ENCODE results near the gene DSCAM.

Gene DSCAM

GRCh38 chr21:40652436-40652835, 194.5 kb downstream of the DSCAM start:
- Mint-ChIP-seq H3K27ac (no peak overlapping the region), H3K27me3 (no peaks in the 10 kb centered on the region), H3K4me3 (no peak overlapping the region), H3K36me3 (ENCODE audit: low read depth) (no peaks in the 10 kb centered on the region), H3K9me3 (peaks cover 19% of the 10 kb centered on the region), H3K4me1 (no peaks in the 10 kb centered on the region)
- ATAC-seq (no peak), DNase-seq (no peak)

- Mint-ChIP-seq H3K36me3 (ENCODE audit: low read depth) (no peaks in the 10 kb centered on the region), H3K27ac (no peak overlapping the region), H3K27me3 (no peaks in the 10 kb centered on the region), H3K9me3 (peaks cover 5% of the 10 kb centered on the region), H3K4me1 (no peaks in the 10 kb centered on the region), H3K4me3 (no peak overlapping the region)
- DNase-seq (no peak), ATAC-seq (no peak)
These were observed 199.3 kb downstream of the DSCAM start for GRCh38 chr21:40647706-40648105.

GRCh38 chr21:40646651-40647050, 200.3 kb downstream of the DSCAM start:
- DNase-seq (no peak), ATAC-seq (no peak)
- no peak overlapping the region for H3K4me3 Mint-ChIP-seq
- H3K27ac Mint-ChIP-seq, result no peak overlapping the region
- no peaks in the 10 kb centered on the region for H3K27me3 Mint-ChIP-seq
- H3K4me1 Mint-ChIP-seq, result no peaks in the 10 kb centered on the region
- H3K36me3 Mint-ChIP-seq (ENCODE audit: low read depth), result no peaks in the 10 kb centered on the region
- peaks cover 4% of the 10 kb centered on the region for H3K9me3 Mint-ChIP-seq

GRCh38 chr21:40641042-40641441, 205.9 kb downstream of the DSCAM start:
- Mint-ChIP-seq H3K4me1 (no peaks in the 10 kb centered on the region), H3K27ac (no peak overlapping the region), H3K4me3 (no peak overlapping the region), H3K9me3 (no peaks in the 10 kb centered on the region), H3K36me3 (ENCODE audit: low read depth) (no peaks in the 10 kb centered on the region), H3K27me3 (no peaks in the 10 kb centered on the region)
- ATAC-seq (no peak), DNase-seq (no peak)

- ATAC-seq (no peak), DNase-seq (no peak)
- no peak overlapping the region for H3K4me3 Mint-ChIP-seq
- no peaks in the 10 kb centered on the region for H3K36me3 Mint-ChIP-seq (ENCODE audit: low read depth)
- H3K27me3 Mint-ChIP-seq, result no peaks in the 10 kb centered on the region
- H3K9me3 Mint-ChIP-seq, result no peaks in the 10 kb centered on the region
- H3K27ac Mint-ChIP-seq, result no peak overlapping the region
- no peaks in the 10 kb centered on the region for H3K4me1 Mint-ChIP-seq
These were observed 206.6 kb downstream of the DSCAM start for GRCh38 chr21:40640266-40640789.

- H3K4me1 Mint-ChIP-seq, result no peaks in the 10 kb centered on the region
- DNase-seq, result no peak
- no peaks in the 10 kb centered on the region for H3K27me3 Mint-ChIP-seq
- no peak overlapping the region for H3K27ac Mint-ChIP-seq
- no peak for ATAC-seq
- no peaks in the 10 kb centered on the region for H3K9me3 Mint-ChIP-seq
- H3K36me3 Mint-ChIP-seq (ENCODE audit: low read depth), result no peaks in the 10 kb centered on the region
- no peak overlapping the region for H3K4me3 Mint-ChIP-seq
These were observed 207.3 kb downstream of the DSCAM start for GRCh38 chr21:40639616-40640194.

GRCh38 chr21:40638466-40639251, 208.3 kb downstream of the DSCAM start:
- no peak overlapping the region for H3K27ac Mint-ChIP-seq
- H3K36me3 Mint-ChIP-seq (ENCODE audit: low read depth), result no peaks in the 10 kb centered on the region
- DNase-seq (no peak), ATAC-seq (no peak)
- no peaks in the 10 kb centered on the region for H3K4me1 Mint-ChIP-seq
- H3K27me3 Mint-ChIP-seq, result no peaks in the 10 kb centered on the region
- no peak overlapping the region for H3K4me3 Mint-ChIP-seq
- H3K9me3 Mint-ChIP-seq, result no peaks in the 10 kb centered on the region

- Mint-ChIP-seq H3K27me3 (peaks cover 2% of the 10 kb centered on the region), H3K9me3 (no peaks in the 10 kb centered on the region), H3K36me3 (ENCODE audit: low read depth) (no peaks in the 10 kb centered on the region), H3K4me1 (no peaks in the 10 kb centered on the region), H3K4me3 (no peak overlapping the region), H3K27ac (no peak overlapping the region)
- no peak for DNase-seq
- ATAC-seq, result no peak
These were observed 210.9 kb downstream of the DSCAM start for GRCh38 chr21:40636026-40636425.

GRCh38 chr21:40635391-40635790, 211.6 kb downstream of the DSCAM start:
- Mint-ChIP-seq H3K27me3 (peaks cover 2% of the 10 kb centered on the region), H3K9me3 (no peaks in the 10 kb centered on the region), H3K36me3 (ENCODE audit: low read depth) (no peaks in the 10 kb centered on the region), H3K4me3 (no peak overlapping the region), H3K4me1 (no peaks in the 10 kb centered on the region), H3K27ac (no peak overlapping the region)
- DNase-seq (no peak), ATAC-seq (no peak)

GRCh38 chr21:40634141-40634540, 212.8 kb downstream of the DSCAM start:
- no peaks in the 10 kb centered on the region for H3K4me1 Mint-ChIP-seq
- H3K27me3 Mint-ChIP-seq, result peaks cover 2% of the 10 kb centered on the region
- H3K9me3 Mint-ChIP-seq, result peaks cover 4% of the 10 kb centered on the region
- no peak overlapping the region for H3K27ac Mint-ChIP-seq
- ATAC-seq (no peak), DNase-seq (no peak)
- no peak overlapping the region for H3K4me3 Mint-ChIP-seq
- H3K36me3 Mint-ChIP-seq (ENCODE audit: low read depth), result no peaks in the 10 kb centered on the region

- no peak overlapping the region for H3K27ac Mint-ChIP-seq
- H3K36me3 Mint-ChIP-seq (ENCODE audit: low read depth), result no peaks in the 10 kb centered on the region
- no peak overlapping the region for H3K4me3 Mint-ChIP-seq
- no peak for DNase-seq
- peaks cover 4% of the 10 kb centered on the region for H3K9me3 Mint-ChIP-seq
- ATAC-seq, result no peak
- no peaks in the 10 kb centered on the region for H3K4me1 Mint-ChIP-seq
- peaks cover 2% of the 10 kb centered on the region for H3K27me3 Mint-ChIP-seq
These were observed 213.9 kb downstream of the DSCAM start for GRCh38 chr21:40633048-40633447.

GRCh38 chr21:40631211-40631610, 215.7 kb downstream of the DSCAM start:
- peaks cover 2% of the 10 kb centered on the region for H3K27me3 Mint-ChIP-seq
- no peaks in the 10 kb centered on the region for H3K4me1 Mint-ChIP-seq
- no peak overlapping the region for H3K4me3 Mint-ChIP-seq
- H3K36me3 Mint-ChIP-seq (ENCODE audit: low read depth), result no peaks in the 10 kb centered on the region
- H3K27ac Mint-ChIP-seq, result no peak overlapping the region
- DNase-seq (no peak), ATAC-seq (no peak)
- peaks cover 9% of the 10 kb centered on the region for H3K9me3 Mint-ChIP-seq

GRCh38 chr21:40625991-40626390, 221.0 kb downstream of the DSCAM start:
- H3K27me3 Mint-ChIP-seq, result no peaks in the 10 kb centered on the region
- ATAC-seq (no peak), DNase-seq (no peak)
- no peak overlapping the region for H3K27ac Mint-ChIP-seq
- H3K4me3 Mint-ChIP-seq, result no peak overlapping the region
- no peaks in the 10 kb centered on the region for H3K36me3 Mint-ChIP-seq (ENCODE audit: low read depth)
- H3K9me3 Mint-ChIP-seq, result peaks cover 17% of the 10 kb centered on the region
- H3K4me1 Mint-ChIP-seq, result no peaks in the 10 kb centered on the region

- no peaks in the 10 kb centered on the region for H3K27me3 Mint-ChIP-seq
- ATAC-seq (no peak), DNase-seq (no peak)
- H3K27ac Mint-ChIP-seq, result no peak overlapping the region
- H3K9me3 Mint-ChIP-seq, result peaks cover 13% of the 10 kb centered on the region
- no peak overlapping the region for H3K4me3 Mint-ChIP-seq
- peaks cover 1% of the 10 kb centered on the region for H3K36me3 Mint-ChIP-seq (ENCODE audit: low read depth)
- H3K4me1 Mint-ChIP-seq, result no peaks in the 10 kb centered on the region
These were observed 223.4 kb downstream of the DSCAM start for GRCh38 chr21:40623528-40623927.

- no peak for DNase-seq
- peaks cover 13% of the 10 kb centered on the region for H3K9me3 Mint-ChIP-seq
- no peak overlapping the region for H3K4me3 Mint-ChIP-seq
- ATAC-seq, result no peak
- no peaks in the 10 kb centered on the region for H3K4me1 Mint-ChIP-seq
- H3K36me3 Mint-ChIP-seq (ENCODE audit: low read depth), result peaks cover 1% of the 10 kb centered on the region
- no peak overlapping the region for H3K27ac Mint-ChIP-seq
- no peaks in the 10 kb centered on the region for H3K27me3 Mint-ChIP-seq
These were observed 224.4 kb downstream of the DSCAM start for GRCh38 chr21:40622531-40622930.

All from activated naive CD8-positive, alpha-beta T cell treated with anti-CD3 and anti-CD28 coated beads, Interleukin-2, amount 50 U/mL, for 24 hours (primary cell).